GM12878 (cell line): ENCODE data around the gene MICAL3. TPM values are rescaled to one million over a fixed set of nuclear protein-coding genes. Genes with fewer than 3 reads are reported as not detected.

ENCODE experiments used
- BCLAF1 ChIP-seq: fragments of 450-650 bp; IDR thresholded peaks from 2 replicates; pipeline ENCODE4 v1.6.1; 2017; ENCODE audit warnings: antibody characterized with exemption, mild to moderate bottlenecking, moderate library complexity
- CEBPZ ChIP-seq: fragments of 150-350 bp; IDR thresholded peaks from 2 replicates; pipeline ENCODE4 v1.6.1; 2016; ENCODE audit warnings: low read depth, low read length
- CHD2 ChIP-seq: IDR thresholded peaks from 2 replicates; pipeline ENCODE4 v1.6.1; 2011; ENCODE audit warnings: low read depth, low read length, improper control_type of control experiment, borderline replicate concordance
- CTCF ChIP-seq, 3 experiments: IDR thresholded peaks in 2 of 3; conservative IDR thresholded peaks in 1 of 3; 2 replicates each; pipeline ENCODE4 v1.5.1; 2011; ENCODE audit warnings: low read depth in 3 of 3, low read length in 3 of 3, mild to moderate bottlenecking in 3 of 3, control low read depth in 2 of 3, moderate library complexity in 2 of 3, inconsistent platforms in 1 of 3, mixed read lengths in 1 of 3; ENCODE audit not compliant: control insufficient read depth in 2 of 3, insufficient read depth in 1 of 3; ENCODE audit errors: extremely low read depth in 1 of 3
- PAX8 ChIP-seq: fragments of 450-650 bp; IDR thresholded peaks from 2 replicates; pipeline ENCODE4 v1.6.1; 2017; ENCODE audit warnings: mild to moderate bottlenecking, moderate library complexity
- polyA plus RNA-seq, 11 experiments: library from polyadenylated mRNA; depleted of rRNA in 4 of 11; unstranded in 6 of 11; stranded (reverse) in 5 of 11; fragments of >200 nt; fragmentation: Nextera tagmentation in 4 of 11; fragmentation: Illumina TruSeq in 1 of 11; extraction: Ambion mirVana in 4 of 11; extraction: Trizol in 1 of 11; gene quantifications; 1 replicate in 1 of 11; 2 replicates in 10 of 11; pipeline versions ENCODE4 v1.2.1 to v1.2.3, GENCODE V29; 2011 to 2016; ENCODE audit warnings: inconsistent platforms in 2 of 11, missing spikeins in 2 of 11, low read depth in 1 of 11
- total RNA-seq, 4 experiments: library from RNA; depleted of rRNA in 3 of 4; stranded (reverse); fragments of >200 nt in 3 of 4; fragmentation: Illumina TruSeq in 1 of 4; extraction: Trizol in 1 of 4; gene quantifications; 2 replicates each; pipeline versions ENCODE4 v1.2.1 to v1.2.3, GENCODE V29; 2013 to 2021

The MICAL3 gene
- total and polyA plus RNA-seq, 10 of the 15 experiments (the other 5 are each of a cell fraction or from before 2014, with no cell fraction given): 2.6 to 92.2 (median 24.0) TPM

GRCh38 chr22:18063306-18063705, 38.9 kb upstream of the MICAL3 start (continued):
- no peak for TF ChIP-seq CEBPZ
- TF ChIP-seq CHD2: no peak
- TF ChIP-seq PAX8: no peak
- no peak for TF ChIP-seq BCLAF1
- no peak for TF ChIP-seq CTCF (IDR thresholded peaks at IDR 0.05 in 2 of 3, conservative IDR thresholded peaks at IDR 0.05 in 1 of 3; ENCODE audit: control insufficient read depth in 2 of 3, extremely low read depth in 1 of 3, insufficient read depth in 1 of 3, low read depth in 3 of 3, low read length in 3 of 3)
